ENCODE results near the gene SEMA4F. TPM values are rescaled to one million over a fixed set of nuclear protein-coding genes. Genes with fewer than 3 reads are reported as not detected.
A peak's percentile ranks its signal among the peaks of the same experiment; 100 is the strongest.

SEMA4F gene
- total RNA-seq, 1 experiment from 2014 or later = 1.1 TPM

DNA sequence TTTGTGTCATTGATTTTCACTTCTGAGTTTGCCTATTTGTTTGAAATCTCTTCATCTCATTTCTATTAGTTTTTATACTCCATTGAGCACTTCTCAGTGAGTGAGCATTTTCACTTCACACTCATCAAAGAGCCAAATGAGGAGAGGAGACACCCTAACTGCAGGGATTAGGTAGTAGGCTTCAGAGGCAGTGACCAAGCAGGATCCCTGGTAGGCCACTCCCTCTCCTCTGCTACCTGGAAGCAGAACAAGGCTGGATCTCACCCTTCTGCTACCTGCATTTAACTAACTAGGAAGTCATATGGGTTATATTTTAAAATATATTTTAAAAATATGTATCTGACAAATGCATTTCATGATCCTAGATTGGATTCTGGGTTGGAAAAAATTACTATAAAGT lies 52.7 kb downstream of the SEMA4F start:
- no peak for DNase-seq
- Histone ChIP-seq H3K4me3 (ENCODE audit: insufficient read depth, low read depth, low read length) (no peak overlapping the region), H3K27me3 (ENCODE audit: control insufficient read depth, insufficient read depth, low read length) (no peaks in the 10 kb centered on the region), H3K36me3 (replicated peaks; ENCODE audit: control insufficient read depth, insufficient read depth, low read length) (no peaks in the 10 kb centered on the region)

DNA sequence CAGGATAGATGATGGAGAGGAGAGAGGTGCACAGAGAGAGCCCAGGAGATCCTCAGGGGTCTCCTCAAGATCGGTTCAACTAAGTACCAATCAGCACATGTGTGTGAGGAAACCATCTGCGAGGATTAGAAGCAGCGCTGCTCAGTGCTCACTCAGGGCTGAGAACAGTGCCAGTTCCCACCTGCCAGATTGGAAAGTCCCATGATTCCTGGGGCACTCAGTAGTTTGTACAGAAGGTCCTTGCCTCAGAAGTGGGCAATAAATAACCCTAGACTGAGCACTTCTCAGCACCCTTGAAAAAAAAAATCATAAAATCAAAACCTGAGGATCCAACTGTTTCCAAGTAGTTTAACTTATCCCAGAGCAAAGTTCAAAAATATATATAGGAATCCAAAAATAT lies 53.8 kb downstream of the SEMA4F start:
- H3K27me3 ChIP-seq (ENCODE audit: control insufficient read depth, insufficient read depth, low read length) = no peaks in the 10 kb centered on the region
- no peak overlapping the region for H3K4me3 ChIP-seq (ENCODE audit: insufficient read depth, low read depth, low read length)
- no peaks in the 10 kb centered on the region for H3K36me3 ChIP-seq (replicated peaks; ENCODE audit: control insufficient read depth, insufficient read depth, low read length)
- DNase-seq = no peak

DNA sequence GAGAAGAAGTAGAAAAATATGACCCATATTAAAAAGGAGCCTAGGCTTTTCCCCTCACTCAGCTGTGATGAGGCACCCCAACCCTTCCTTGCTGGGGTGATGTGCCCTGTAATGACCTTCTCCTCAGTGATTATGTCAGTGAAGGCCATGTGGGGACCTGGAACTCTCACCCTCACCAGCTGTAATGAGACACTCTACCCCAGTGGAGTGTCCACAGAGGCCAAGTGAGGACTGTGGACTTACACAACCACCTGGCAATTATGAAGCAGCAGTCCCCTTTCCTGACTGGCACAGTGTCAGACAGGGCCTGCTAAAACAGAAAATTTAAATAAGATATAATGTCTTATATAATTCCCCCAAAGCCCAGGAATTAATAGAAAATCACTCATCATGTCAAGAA lies 54.2 kb downstream of the SEMA4F start:
- H3K36me3 ChIP-seq (replicated peaks; ENCODE audit: control insufficient read depth, insufficient read depth, low read length) = no peaks in the 10 kb centered on the region
- no peaks in the 10 kb centered on the region for H3K27me3 ChIP-seq (ENCODE audit: control insufficient read depth, insufficient read depth, low read length)
- H3K4me3 ChIP-seq (ENCODE audit: insufficient read depth, low read depth, low read length) = no peak overlapping the region
- no peak for DNase-seq

DNA sequence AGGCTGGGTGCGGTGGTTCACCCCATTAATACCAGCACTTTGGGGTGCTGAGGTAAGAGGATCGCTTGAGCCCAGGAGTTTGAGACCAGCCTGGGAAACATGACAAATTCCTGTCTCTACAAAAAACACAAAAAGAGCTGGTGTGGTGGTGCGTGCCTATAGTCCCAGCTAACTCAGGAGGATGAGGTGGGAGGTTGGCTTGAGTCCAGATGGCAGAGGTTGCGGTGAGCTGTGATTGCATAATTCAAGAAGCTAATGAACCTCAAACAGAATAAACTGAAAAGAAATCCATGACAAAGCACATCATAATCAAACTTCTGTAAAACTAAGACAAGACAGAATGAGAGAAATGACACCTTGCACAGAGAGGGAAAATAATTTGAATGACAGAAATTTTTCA lies 54.8 kb downstream of the SEMA4F start:
- Histone ChIP-seq H3K27me3 (ENCODE audit: control insufficient read depth, insufficient read depth, low read length) (no peaks in the 10 kb centered on the region), H3K4me3 (ENCODE audit: insufficient read depth, low read depth, low read length) (no peak overlapping the region), H3K36me3 (replicated peaks; ENCODE audit: control insufficient read depth, insufficient read depth, low read length) (no peaks in the 10 kb centered on the region)
- DNase-seq = no peak

- Histone ChIP-seq H3K4me3 (ENCODE audit: insufficient read depth, low read depth, low read length) (no peak overlapping the region), H3K27me3 (ENCODE audit: control insufficient read depth, insufficient read depth, low read length) (peaks cover 14% of the 10 kb centered on the region), H3K36me3 (replicated peaks; ENCODE audit: control insufficient read depth, insufficient read depth, low read length) (no peaks in the 10 kb centered on the region)
- DNase-seq = no peak
These were observed 58.4 kb downstream of the SEMA4F start for GRCh38 chr2:74712223-74713053.

- Histone ChIP-seq H3K27me3 (ENCODE audit: control insufficient read depth, insufficient read depth, low read length) (peaks cover 14% of the 10 kb centered on the region), H3K4me3 (ENCODE audit: insufficient read depth, low read depth, low read length) (no peak overlapping the region), H3K36me3 (replicated peaks; ENCODE audit: control insufficient read depth, insufficient read depth, low read length) (no peaks in the 10 kb centered on the region)
- no peak for DNase-seq
These were observed 60.6 kb downstream of the SEMA4F start for GRCh38 chr2:74714691-74715080.

DNA sequence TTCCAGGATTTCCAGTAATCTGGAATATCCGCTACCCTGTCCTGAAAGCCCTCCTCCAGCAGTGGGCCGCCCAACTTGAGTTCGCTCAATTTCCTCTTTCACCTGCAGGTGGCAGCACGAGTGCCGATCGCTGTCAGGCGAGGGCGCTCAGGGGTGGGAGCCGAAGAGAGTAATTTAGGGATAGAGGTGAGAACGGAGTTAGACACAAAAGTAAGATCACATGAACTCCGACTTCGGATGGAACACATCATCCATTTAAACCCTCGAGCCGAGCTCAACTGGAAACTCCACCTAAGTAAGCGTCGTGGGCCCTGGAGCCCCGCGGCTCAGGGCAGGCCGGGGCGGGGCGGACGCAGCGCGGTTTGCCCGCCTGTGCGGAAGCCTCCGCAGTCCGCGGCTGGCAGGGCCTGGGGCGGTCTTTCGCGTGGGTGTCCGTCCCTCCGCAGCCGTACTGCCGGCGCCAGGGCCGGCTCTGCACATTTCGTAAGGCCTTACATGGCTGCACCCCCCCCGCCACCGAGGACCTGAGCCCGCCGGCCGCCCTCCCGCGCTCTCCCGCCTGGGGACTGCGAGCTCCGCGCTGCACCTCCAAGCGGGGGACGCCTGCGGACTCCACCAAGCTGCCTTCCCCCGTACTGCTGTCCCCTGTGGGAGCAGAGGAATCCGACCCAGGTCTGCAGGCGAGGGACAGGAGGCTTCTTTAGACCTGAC lies 61.2 kb downstream of the SEMA4F start:
- Histone ChIP-seq H3K36me3 (replicated peaks; ENCODE audit: control insufficient read depth, insufficient read depth, low read length) (no peaks in the 10 kb centered on the region), H3K27me3 (ENCODE audit: control insufficient read depth, insufficient read depth, low read length) (peaks cover 14% of the 10 kb centered on the region), H3K4me3 (ENCODE audit: insufficient read depth, low read depth, low read length) (peak overlapping the region; percentile 58)
- peak; percentile 87 for DNase-seq

- Histone ChIP-seq H3K4me3 (ENCODE audit: insufficient read depth, low read depth, low read length) (peak overlapping the region; percentile 58), H3K27me3 (ENCODE audit: control insufficient read depth, insufficient read depth, low read length) (peaks cover 14% of the 10 kb centered on the region), H3K36me3 (replicated peaks; ENCODE audit: control insufficient read depth, insufficient read depth, low read length) (no peaks in the 10 kb centered on the region)
- DNase-seq = no peak
These were observed 61.8 kb downstream of the SEMA4F start for GRCh38 chr2:74715880-74716279.

- H3K36me3 ChIP-seq (replicated peaks; ENCODE audit: control insufficient read depth, insufficient read depth, low read length) = no peaks in the 10 kb centered on the region
- H3K4me3 ChIP-seq (ENCODE audit: insufficient read depth, low read depth, low read length) = no peak overlapping the region
- peaks cover 14% of the 10 kb centered on the region for H3K27me3 ChIP-seq (ENCODE audit: control insufficient read depth, insufficient read depth, low read length)
- no peak for DNase-seq
These were observed 65.0 kb downstream of the SEMA4F start for GRCh38 chr2:74719066-74719465.

- no peaks in the 10 kb centered on the region for H3K36me3 ChIP-seq (replicated peaks; ENCODE audit: control insufficient read depth, insufficient read depth, low read length)
- DNase-seq = no peak
- no peak overlapping the region for H3K4me3 ChIP-seq (ENCODE audit: insufficient read depth, low read depth, low read length)
- peaks cover 3% of the 10 kb centered on the region for H3K27me3 ChIP-seq (ENCODE audit: control insufficient read depth, insufficient read depth, low read length)
These were observed 67.3 kb downstream of the SEMA4F start for GRCh38 chr2:74721316-74721715.

- Histone ChIP-seq H3K36me3 (replicated peaks; ENCODE audit: control insufficient read depth, insufficient read depth, low read length) (no peaks in the 10 kb centered on the region), H3K4me3 (ENCODE audit: insufficient read depth, low read depth, low read length) (no peak overlapping the region)
- no peak for DNase-seq
These were observed 70.4 kb downstream of the SEMA4F start for GRCh38 chr2:74724496-74724895.

DNA sequence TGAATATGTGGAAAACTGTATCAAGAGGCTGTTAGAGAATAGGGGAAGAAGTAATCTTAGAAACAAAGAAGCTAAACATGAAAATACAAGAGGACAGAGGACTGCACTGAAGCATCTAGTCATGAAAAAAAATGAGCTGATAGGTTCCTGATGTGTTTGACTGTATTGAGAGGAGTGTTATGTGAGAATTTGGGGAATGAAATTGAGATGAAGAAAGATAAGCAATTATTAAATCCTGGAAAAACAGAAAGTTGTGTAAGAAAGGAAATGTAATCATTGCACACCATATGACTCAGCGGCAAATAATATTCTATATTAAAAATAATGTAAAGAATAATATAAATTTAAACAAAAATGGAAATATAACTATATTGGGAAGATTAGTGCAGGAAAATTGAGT lies 71.2 kb downstream of the SEMA4F start:
- H3K4me3 ChIP-seq (ENCODE audit: insufficient read depth, low read depth, low read length) = no peak overlapping the region
- H3K36me3 ChIP-seq (replicated peaks; ENCODE audit: control insufficient read depth, insufficient read depth, low read length) = no peaks in the 10 kb centered on the region
- no peaks in the 10 kb centered on the region for H3K27me3 ChIP-seq (ENCODE audit: control insufficient read depth, insufficient read depth, low read length)
- no peak for DNase-seq

More at GRCh38 chr2:74724496-74724895, 70.4 kb downstream of the SEMA4F start:
- H3K27me3 ChIP-seq (ENCODE audit: control insufficient read depth, insufficient read depth, low read length) = no peaks in the 10 kb centered on the region

- DNase-seq = no peak
These were observed 74.8 kb downstream of the SEMA4F start for GRCh38 chr2:74728842-74729241.

GRCh38 chr2:74730530-74730929 lies 76.5 kb downstream of the SEMA4F start:
- DNase-seq = no peak
- Histone ChIP-seq H3K27me3 (ENCODE audit: control insufficient read depth, insufficient read depth, low read length) (no peaks in the 10 kb centered on the region), H3K36me3 (replicated peaks; ENCODE audit: control insufficient read depth, insufficient read depth, low read length) (no peaks in the 10 kb centered on the region), H3K4me3 (ENCODE audit: insufficient read depth, low read depth, low read length) (no peak overlapping the region)

More at GRCh38 chr2:74728842-74729241, 74.8 kb downstream of the SEMA4F start:
- Histone ChIP-seq H3K27me3 (ENCODE audit: control insufficient read depth, insufficient read depth, low read length) (no peaks in the 10 kb centered on the region), H3K36me3 (replicated peaks; ENCODE audit: control insufficient read depth, insufficient read depth, low read length) (no peaks in the 10 kb centered on the region), H3K4me3 (ENCODE audit: insufficient read depth, low read depth, low read length) (no peak overlapping the region)
